ENCODE measurements around the gene HHAT.

Gene HHAT

DNA sequence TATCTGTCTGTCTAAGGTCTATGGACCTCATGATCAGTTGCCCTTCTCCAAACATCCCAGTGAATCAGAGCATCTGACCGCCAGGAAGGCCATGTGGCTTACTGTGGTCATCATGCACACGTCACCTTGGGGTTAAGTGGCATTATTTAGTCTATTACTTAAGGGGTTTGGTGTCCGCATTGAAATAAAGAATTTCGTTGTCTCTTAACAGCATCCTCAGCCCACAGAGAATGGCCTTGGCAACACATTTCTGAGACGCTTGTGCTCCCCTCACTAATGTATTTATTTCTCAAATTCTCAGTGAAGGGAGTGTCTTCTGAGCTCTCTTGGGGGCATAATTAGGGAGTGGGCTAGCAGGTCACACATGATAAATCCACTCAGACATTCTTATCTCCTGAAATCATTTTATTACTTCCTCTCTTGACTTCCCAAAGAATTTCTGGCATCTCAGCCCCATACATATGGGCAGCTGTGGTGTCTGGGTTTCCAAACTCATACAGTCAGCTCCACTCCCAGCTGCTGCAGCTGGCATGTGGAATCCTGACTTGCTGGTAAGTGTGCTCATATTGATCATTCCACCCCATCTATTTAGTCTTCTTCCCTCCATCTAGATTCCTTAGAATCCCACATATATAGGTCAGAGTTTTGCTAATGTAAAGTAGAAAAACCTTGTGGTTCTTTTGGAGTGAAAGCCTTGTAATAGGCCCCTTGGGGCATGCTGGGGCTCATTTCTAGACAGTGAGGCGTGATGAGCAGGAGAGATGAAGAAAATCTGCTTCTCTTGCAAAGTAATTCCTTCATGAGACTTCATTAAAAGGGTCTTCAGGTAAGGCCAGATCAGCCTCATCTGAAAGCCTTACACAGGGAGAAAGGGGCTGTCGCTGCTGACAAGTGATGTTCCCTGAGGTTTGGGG, 110.5 kb downstream of the HHAT start:
- DNase-seq = no peak

DNA sequence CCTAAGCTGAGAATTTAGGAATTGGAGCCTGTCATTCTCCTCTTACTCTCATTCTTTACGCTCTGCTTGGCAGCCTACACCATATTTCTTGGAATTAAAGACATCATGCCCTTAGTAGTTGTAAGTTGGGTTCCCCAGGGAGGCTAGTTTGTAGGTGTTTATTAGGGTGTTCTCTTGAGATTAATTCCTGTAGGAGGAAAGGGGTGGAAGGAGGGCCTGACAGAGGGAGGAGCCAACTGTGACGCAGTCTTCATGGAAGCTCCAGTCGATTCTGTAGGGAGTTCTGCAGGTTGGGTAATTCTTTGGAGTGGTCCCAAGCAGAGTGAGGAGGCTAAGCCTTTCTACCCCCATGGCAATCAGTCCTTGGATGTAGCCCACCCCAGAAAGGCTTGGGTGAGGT, 111.4 kb downstream of the HHAT start:
- no peak for DNase-seq

DNA sequence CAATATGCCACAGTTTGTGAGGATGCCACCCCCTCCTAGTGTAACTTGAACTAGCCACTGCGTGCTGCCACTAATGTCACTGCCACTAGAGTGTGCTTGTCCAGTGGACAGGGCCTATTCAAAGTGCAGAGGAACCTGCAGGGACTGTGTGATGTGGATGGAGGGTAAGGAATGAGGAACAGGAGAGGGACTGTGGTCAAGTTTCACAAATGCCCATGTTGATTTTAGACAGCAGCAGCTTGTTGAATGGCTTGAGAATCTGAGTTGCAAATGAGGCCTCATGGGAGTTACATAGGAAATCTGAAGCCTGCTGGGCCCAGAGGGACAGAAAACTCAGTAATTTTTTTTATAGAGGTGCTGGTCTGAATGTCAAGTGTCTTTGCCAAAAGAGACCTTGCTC, 112.3 kb downstream of the HHAT start:
- DNase-seq = no peak

DNA sequence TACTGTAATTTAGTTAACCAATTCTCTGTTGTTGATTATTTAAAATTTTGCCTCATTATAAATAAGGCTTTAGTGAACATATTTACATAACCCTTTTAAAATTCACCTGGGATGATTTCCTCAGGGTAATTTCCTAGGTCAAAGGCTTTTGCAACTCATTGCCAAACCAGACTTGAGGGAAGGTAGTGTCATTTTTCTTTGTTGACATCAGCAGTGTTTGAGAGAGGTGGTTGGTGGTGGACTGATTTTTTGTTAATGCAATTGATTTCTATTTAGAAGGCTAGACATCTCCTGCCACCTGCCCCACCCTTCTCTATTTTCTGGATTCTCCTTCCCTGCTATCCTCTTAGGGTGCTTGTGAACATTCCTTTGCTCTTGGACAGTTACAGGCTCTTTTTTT, 116.8 kb downstream of the HHAT start:
- DNase-seq = no peak

DNA sequence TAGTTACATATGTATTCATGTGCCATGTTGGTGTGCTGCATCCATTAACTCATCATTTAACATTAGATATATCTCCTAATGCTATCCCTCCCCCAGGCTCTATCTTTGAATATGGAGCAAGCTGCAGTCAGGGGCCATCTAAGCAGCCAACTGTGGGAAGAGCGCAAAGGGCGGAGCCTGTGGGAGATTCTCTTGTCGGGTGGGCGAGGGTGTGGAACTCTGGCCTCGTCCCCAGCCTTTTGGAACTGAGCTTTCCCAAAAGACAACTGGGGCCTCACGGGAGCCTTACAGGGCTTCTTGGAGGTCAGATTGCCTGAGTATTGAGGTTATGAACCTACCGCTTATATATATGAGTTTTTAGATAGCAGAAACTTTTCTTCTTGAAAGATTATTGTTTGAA, 117.2 kb downstream of the HHAT start:
- no peak for DNase-seq

DNA sequence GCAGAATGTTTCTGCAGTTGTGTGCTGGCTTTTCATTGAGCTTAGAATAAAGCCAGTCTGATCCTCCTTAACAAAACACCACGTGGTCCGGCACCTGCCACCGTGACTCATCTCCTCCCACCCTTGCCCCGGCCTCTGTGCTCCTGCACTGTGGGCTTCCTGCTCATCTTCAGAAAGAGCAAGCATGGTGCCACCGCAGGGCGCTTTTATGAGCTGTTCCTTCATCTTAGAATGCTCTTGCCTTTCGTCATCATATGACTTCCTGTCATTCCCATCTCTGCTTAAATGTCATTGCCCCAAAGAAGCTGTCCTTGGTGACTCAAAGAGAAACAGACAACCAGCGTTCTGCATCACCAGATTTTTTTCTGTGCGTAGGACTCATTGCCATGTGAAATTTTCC, 117.8 kb downstream of the HHAT start:
- DNase-seq = peak in 4 of 51 donors; percentile 7 to 33 (median 12)

DNA sequence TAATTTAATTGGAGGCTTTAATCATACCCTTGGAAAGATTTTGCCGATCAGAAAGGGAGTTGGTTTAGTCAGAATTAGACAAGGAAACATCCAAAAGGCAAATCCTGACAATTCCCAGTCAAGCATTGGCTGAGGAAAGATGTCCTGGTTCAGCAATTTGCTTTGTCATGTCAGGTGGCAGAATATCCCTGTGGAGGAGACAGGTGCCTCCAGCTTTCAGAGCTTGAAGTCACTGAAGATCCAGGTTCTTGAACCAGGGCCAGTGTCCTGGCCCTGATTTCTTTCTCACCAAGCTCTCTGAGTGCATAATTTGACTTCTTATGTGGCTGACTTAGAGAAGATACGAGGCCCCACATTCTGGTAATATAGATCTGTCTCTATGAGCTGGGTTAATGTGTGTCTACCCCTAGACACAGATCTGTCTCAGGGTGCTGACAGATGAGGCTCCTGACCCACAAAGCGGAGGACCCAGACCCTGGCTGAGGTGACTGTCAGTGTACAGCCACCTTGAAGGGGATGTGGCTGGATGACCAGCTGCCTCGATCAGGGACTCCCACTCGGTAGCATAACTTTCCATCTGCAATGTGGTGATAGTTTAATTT, 118.9 kb downstream of the HHAT start:
- DNase-seq = no peak

DNA sequence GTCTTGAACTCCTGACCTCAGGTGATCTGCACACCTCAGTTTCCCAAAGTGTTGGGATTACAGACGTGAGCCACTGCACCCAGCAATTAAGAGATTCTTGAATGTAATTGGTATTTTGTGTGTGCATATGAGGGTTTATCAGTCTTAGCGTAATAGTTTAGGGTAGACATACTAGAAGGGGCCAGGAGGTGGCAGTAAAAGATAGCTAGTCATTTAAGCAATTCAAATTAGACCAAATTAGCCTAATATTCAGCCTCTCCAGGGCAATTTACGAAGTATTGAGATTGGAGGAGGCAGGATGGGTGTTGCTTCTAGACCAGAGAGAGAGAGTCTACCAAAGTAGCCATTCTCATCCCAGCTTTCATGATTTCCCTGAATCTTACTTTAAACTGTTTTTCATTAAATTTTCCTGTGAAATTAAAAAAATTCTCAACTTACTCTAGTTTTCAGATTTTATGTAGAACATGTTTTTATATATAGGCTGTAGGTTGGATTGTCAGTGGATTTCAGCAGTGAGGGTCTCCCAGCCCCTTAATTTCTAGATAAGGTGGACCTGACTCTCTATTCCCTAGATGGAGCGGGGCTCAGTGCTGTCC, 119.7 kb downstream of the HHAT start:
- DNase-seq = peak in 8 of 51 donors; percentile 15 to 44 (median 28)

DNA sequence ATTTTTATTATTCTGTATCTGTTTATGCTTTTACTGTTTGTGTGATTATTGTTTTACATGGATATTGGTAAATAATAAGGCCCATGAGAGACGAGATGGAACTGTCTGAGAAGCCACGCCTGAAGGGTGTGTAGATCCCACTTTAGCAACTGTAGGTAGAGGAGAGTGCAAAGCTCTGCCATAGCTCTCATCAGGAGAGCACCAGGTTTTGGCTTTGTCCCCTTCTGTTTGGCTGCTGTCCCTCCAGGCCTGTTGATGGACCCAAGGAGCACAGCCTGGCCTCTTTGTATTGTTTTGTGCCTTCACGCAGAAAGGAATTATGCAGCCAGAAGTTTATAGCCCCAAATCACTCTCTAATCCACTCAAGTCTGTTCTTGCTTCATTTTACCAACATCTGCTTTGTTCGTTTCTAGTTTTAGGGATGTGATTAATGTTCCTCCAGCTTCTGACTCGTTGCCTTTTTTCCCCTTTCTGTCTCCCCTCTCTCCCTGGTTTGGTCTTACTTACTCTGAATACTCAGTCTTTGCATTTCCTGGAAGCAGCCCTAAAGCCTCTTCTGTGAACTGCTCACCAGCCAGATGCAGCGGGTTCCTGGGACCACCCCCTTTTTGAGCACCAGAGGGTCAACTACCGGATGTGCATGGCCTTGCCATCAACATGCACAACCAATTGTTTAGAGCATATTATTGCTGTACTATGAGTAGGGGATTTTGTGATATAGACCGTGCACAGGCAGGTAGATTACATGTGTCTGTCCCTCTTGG, 127.3 kb downstream of the HHAT start:
- DNase-seq = no peak

DNA sequence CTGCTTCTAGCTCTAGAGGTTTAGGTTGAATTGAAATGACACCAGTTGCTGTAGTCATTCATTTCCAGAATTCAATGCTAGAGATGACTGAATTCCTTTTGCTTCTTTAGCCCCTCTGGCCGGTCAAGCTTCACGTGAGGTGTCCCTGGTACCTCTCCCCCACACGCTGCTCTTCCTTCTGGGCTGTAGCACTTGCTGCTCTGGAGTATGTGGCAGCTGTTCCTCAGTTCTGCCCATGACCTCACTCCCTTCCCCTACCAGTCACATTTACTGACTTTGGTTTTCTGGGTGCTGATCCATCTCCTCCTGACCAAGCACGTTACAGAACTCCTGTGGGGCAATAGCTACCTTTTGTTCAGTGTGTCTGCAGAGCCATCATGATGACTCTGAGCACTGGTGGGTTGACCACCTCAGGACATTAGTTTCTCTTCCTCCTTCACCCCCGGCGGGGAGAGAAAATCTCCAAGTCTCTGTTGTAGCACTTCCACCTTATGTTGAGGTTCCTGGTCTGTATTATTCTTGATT, 128.1 kb downstream of the HHAT start:
- DNase-seq = no peak

DNA sequence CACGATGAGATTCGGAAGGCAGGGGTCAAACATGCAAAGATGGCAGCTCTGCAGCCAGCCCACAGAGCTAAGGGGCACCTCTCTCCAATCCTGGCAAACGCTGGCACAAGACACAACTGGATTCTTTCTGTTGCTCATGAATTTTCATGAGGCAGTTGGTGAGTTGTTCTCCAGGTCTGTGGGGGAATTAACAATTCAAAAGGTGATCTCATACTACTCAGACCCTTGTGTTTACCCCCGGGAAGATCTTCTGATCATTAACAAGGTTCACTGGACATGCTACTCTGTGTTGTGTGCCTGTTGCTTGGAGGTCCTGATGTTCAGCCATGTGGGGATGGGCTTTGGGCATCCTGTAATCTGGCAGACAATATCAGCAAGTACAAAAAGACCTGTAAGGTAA, 128.9 kb downstream of the HHAT start:
- DNase-seq = no peak

DNA sequence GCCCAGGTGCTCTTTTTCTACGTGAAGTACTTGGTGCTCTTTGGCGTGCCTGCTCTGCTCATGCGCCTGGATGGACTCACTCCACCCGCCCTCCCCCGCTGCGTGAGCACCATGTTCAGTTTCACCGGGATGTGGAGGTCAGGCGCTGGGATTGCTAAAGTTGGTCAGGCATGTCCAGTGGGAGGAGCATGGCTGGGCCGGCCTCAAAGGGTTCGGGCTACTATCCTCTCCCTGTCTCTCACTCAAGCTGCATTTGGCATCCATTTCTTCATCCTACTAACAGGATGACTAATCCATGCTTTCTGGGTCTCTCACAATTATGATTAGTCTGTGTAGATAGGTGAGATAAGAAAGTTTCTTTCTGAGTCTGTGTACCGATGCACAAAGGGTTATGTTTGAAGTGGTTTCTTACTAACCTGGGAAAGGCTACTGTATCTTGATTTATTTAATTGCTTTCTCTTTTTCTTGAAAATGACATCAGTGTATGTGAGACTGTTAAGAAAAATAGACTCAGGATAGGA, 135.9 kb downstream of the HHAT start:
- no peak for DNase-seq

DNA sequence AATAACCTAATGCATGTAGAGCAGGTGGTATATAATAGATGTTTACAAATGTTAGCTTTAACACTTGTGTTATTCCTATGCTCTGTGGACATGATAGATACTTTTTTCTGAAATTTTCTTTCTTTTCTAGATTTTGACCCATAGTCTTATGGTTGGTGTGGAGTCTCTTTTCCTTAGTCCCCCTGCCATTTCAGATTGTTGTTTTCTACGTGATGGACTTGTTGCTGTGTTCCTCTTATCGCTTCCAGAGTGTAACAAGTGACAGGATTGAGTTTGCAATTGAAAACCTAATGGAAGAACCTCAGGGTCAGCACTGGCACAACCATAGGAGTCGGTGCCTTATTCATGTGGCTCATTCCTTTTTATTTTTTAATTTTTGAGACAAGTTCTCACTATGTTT, 136.4 kb downstream of the HHAT start:
- DNase-seq = no peak

DNA sequence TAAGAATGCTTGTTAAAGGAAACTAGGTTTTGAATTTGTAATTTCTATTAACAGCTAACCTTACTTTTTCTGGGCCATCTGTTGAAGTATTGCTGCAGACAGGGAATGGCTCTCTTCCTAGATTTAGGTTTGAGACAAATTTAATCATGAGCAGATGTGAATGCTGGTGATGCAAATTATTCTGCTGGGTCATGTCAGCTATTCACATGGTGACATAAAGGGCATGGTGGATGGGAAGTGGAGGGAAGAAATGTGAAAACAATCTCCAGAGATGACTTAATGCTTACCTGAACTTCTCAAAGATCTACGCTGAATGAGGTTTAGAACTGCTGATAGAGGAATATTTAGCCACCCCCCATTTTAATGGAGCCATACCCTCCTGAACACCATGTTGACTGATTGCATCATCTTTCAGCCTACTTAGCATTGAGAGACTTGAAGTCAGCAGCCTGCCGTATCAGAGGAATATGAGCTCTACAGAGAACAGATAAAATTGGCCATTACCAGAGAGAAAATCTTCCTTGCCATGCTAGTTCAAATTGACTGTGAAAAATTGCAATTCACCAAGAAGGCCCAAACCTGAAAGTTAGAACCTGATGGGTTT, 138.8 kb downstream of the HHAT start:
- no peak for DNase-seq

DNA sequence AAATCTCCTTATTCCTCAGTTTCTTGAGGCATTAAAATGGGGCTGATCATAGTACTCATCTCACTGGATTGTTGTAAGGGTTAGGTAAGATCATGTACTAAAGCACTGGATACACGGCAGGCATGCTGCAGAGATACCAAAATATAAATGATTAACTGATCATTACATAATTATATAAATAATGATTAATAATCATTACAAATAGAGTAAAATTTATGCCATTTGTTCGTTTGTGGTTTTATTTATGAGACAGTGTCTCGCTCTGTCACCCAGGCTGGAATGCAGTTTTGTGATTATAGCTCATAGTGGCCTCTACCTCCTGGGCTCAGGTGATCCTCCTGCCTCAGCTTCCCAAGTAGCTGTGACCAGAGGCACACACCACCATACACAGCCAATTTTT, 140.7 kb downstream of the HHAT start:
- no peak for DNase-seq

DNA sequence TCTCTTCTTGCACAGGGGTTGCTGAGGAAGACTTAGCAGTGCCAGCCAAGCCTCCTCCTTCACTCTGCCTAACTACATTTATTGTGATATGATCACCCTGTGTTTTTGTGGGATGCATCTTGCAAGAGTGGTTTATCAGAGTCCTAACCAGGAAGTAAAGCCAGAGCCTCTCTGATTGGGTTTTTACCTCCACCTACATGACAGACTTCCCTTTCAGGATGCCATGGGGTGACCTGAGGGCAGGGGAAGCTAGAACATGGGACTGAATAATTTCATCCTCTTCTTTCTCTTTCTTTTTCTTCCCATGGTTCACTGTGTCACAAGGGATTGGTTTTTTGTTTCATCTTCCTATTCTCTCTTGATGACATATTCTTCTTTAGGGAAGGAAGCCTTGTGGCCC, 146.6 kb downstream of the HHAT start:
- DNase-seq = no peak

DNA sequence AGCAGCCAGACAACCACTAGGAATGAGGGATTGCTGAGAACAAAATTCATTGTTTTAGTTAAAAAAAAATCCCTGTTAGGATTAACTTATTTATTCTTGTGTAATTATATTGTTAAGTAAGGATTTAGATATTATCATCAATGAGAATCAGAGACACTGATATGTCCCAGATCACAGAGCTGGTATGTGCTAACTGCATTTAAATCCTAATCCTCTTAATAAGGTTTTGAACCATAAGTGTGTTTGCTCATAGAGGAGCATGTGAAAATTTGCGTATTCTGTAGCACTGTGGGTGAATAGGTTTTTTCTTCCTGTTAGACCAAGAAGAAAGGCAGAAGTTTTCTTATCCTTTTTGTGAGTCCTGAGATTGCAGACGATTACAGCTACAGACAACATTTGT, 147.1 kb downstream of the HHAT start:
- no peak for DNase-seq

DNA sequence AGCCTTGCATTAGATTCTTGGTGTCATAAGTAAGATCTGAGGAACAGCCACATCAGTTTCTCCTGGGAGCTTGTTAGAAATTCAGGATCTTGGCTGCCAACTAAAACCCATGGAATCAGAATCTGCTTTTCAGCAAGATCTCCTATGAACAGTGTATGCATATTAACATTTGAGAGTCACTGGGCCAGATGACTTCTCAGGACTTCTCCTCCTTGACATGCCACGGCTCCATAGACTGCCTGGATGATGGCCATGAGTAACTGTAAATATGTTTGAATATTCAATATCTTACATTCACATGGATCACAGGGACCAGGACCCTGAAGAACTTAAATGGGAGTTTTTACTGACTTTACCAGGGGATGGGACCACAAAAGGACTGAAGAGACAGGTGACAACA, 148.0 kb downstream of the HHAT start:
- DNase-seq = no peak

DNA sequence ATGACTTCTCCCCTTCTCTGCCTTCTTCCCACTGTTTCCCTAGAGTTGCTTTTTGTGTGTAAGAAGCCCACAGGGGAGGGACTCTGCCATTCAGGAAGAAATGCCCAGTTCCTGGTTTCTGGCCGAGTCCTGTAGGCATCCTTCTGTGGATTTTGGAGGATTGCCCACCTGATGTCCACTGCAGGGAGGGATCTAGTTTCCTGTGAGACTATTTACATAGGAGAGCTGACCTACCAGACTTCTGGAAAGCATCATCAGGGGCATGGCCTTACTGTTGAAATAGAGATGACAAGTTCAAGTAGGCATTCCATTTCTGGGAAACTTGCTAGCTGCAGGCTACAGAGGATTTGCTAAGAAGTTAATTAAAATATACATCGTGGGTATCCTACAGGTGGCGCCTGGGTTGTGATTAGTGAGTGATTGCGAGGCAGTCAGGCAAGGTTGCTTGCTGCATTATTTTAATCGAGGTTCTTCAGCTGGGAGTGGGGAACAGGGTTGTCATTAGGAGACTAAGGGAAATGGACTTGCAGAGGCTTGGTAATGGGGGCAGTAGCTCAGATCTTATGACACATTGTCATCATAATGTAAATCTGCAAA, 148.7 kb downstream of the HHAT start:
- no peak for DNase-seq

DNA sequence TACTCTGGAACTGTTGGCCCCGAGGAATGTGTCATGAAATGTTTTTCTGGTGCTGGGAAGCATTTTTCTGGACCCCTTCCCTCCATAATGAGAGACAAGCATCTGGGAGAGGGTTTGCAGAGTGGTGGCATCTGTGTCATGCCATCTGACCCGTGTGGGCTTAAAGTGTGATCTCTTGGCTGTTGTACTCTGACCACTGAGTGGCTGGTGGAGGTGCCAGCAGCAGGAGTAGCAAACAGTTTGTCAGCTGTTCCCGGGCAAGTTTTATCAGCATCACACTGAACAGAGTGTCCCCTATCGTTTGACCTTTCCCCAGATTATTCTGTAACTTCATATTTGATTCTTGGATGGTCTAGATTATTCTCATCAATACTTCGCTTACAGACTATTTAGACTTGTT, 150.1 kb downstream of the HHAT start:
- no peak for DNase-seq

DNA sequence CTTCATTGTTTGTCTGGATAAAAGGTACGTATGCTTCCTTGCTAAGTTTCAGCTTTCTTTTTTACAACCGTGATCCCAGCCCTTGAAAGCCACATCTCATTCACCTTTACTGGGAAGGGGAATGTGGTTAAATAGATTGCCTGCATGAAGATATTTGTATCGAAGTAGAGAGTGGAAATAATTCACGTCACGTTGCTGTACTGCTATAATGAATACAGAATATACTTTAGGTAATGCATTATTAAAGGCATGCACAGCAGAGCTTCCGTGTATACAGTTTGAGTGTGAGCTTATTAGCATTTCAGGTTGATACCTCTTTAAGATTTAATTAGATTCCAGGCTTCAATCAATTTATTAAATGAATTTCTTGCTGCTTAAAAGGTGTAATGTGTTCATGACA, 153.8 kb downstream of the HHAT start:
- no peak for DNase-seq

Measured in hypothalamus (tissue), 51 donors.